GM12878 (cell line): Measurements from ENCODE around the gene GNG13. TPM values are rescaled to one million over a fixed set of nuclear protein-coding genes. Genes with fewer than 3 reads are reported as not detected.

ENCODE experiments used
- ATAC-seq: fragments of 200-7000 bp; cut with Tn5 transposase; 3 replicates; pipeline ENCODE4 v1.9.1; 2020; ENCODE audit warnings: mild to moderate bottlenecking, moderate library complexity
- BruUV-seq: library from RNA; stranded (reverse); fragments of 400-500 nt; replicated peaks from 2 replicates; lab custom pipeline; 2021; lab: Mats Ljungman, UMichigan
- CTCF ChIA-PET: fragments of 300-600 bp; sonication (Branson Sonifier 250); formaldehyde crosslinking; extraction: SDS; loops from one replicate; lab custom pipeline; 2021; ENCODE audit warnings: inconsistent platforms; lab: Yijun Ruan, JAX
- POLR2A ChIA-PET: fragments of 350-600 bp; formaldehyde crosslinking; extraction: SDS; loops from one replicate; lab custom pipeline; 2021; ENCODE audit warnings: inconsistent platforms; lab: Charles Lee
- RAD21 ChIA-PET: fragments of 300-600 bp; sonication (Branson Sonifier 250); formaldehyde crosslinking; loops from one replicate; lab custom pipeline; 2023; ENCODE audit warnings: antibody characterized with exemption; ENCODE audit not compliant: unreplicated experiment; lab: Charles Lee
- SMC1A ChIA-PET: fragments of 300-600 bp; sonication (Branson Sonifier 250); formaldehyde crosslinking; loops from one replicate; lab custom pipeline; 2023; ENCODE audit not compliant: unreplicated experiment, uncharacterized antibody; lab: Charles Lee
- DNase-seq: peaks from one replicate; pipeline ENCODE4 v3.0.0-alpha.2; 2011; ENCODE audit warnings: low read depth, low spot score
- FAIRE-seq: peaks from 3 replicates; lab custom pipeline; 2011; peaks lifted over from hg19 to GRCh38; lab: Jason Lieb, UNC
- H2AFZ ChIP-seq: 2 replicates; pipeline ENCODE4 v1.6.0; 2011; ENCODE audit warnings: low read depth, low read length, control low read depth; ENCODE audit not compliant: control insufficient read depth
- H3K27ac ChIP-seq: 2 replicates; pipeline ENCODE4 v1.5.1; 2011; ENCODE audit warnings: control low read depth; ENCODE audit not compliant: control insufficient read depth, insufficient read depth
- H3K27me3 ChIP-seq, 2 experiments: replicated peaks in 1 of 2; 2 replicates each; pipeline versions ENCODE4 v1.6.0 to v1.6.1; 2011; ENCODE audit warnings: low read length in 1 of 2; ENCODE audit not compliant: control insufficient read depth in 2 of 2, insufficient read depth in 2 of 2
- H3K36me3 ChIP-seq, 2 experiments: 2 replicates each; pipeline ENCODE4 v1.5.1; 2011; ENCODE audit warnings: low read length in 1 of 2; ENCODE audit not compliant: control insufficient read depth in 2 of 2, insufficient read depth in 2 of 2
- H3K4me1 ChIP-seq: 2 replicates; pipeline ENCODE4 v1.6.1; 2011; ENCODE audit warnings: mild to moderate bottlenecking, low read length, moderate library complexity, mixed read lengths; ENCODE audit not compliant: control insufficient read depth, insufficient read depth
- H3K4me2 ChIP-seq: 2 replicates; pipeline ENCODE4 v1.6.0; 2011; ENCODE audit warnings: control low read depth; ENCODE audit not compliant: control insufficient read depth, insufficient read depth
- H3K4me3 ChIP-seq: fragments of 200-600 bp; sonication (generic); 2 replicates; pipeline ENCODE4 v1.5.1; 2016
- H3K79me2 ChIP-seq: 2 replicates; pipeline ENCODE4 v1.6.0; 2011; ENCODE audit warnings: low read length; ENCODE audit not compliant: control insufficient read depth, insufficient read depth
- H3K9ac ChIP-seq: 2 replicates; pipeline ENCODE4 v1.8.0; 2011; ENCODE audit warnings: low read length, control low read depth, mixed read lengths; ENCODE audit not compliant: control insufficient read depth, insufficient read depth
- H3K9me3 ChIP-seq: replicated peaks from 3 replicates; pipeline ENCODE4 v1.5.1; 2011; ENCODE audit warnings: mild to moderate bottlenecking, low read length; ENCODE audit not compliant: control insufficient read depth, insufficient read depth
- H4K20me1 ChIP-seq: 2 replicates; pipeline ENCODE4 v1.6.0; 2011; ENCODE audit not compliant: control insufficient read depth, insufficient read depth
- ASH2L ChIP-seq: fragments of 300-600, 200-600 bp; sonication (generic); IDR thresholded peaks from 2 replicates; pipeline ENCODE4 v1.6.1; 2017; ENCODE audit warnings: low read depth, mild to moderate bottlenecking, borderline replicate concordance
- CBX3 ChIP-seq: fragments of 200-600 bp; sonication (generic); IDR thresholded peaks from 2 replicates; pipeline ENCODE4 v1.6.1; 2016; ENCODE audit warnings: low read depth, borderline replicate concordance
- CREB1 ChIP-seq: IDR thresholded peaks from 2 replicates; pipeline ENCODE4 v1.6.1; 2012; ENCODE audit warnings: low read depth, mild to moderate bottlenecking, inconsistent platforms
- FOXK2 ChIP-seq: fragments of 450-650 bp; IDR thresholded peaks from 2 replicates; pipeline ENCODE4 v1.6.1; 2017; ENCODE audit warnings: mild to moderate bottlenecking, moderate library complexity
- HDGF ChIP-seq: fragments of 450-650 bp; IDR thresholded peaks from 2 replicates; pipeline ENCODE4 v1.6.1; 2016; ENCODE audit warnings: antibody characterized with exemption
- MTA3 ChIP-seq: IDR thresholded peaks from 2 replicates; pipeline ENCODE4 v1.6.1; 2012; ENCODE audit warnings: low read length, inconsistent platforms, borderline replicate concordance
- NR2F1 ChIP-seq: fragments of 450-650 bp; conservative IDR thresholded peaks from 2 replicates; pipeline ENCODE4 v1.6.1; 2017; ENCODE audit warnings: mild to moderate bottlenecking
- PML ChIP-seq: IDR thresholded peaks from 2 replicates; pipeline ENCODE4 v1.6.1; 2012; ENCODE audit warnings: low read length, inconsistent platforms
- POLR2A ChIP-seq: IDR thresholded peaks from 2 replicates; pipeline ENCODE4 v1.6.1; 2011; ENCODE audit warnings: low read depth, mild to moderate bottlenecking, low read length
- RELA ChIP-seq: fragments of 450-650 bp; IDR thresholded peaks from 2 replicates; pipeline ENCODE4 v1.8.0; 2014; ENCODE audit warnings: borderline replicate concordance; ENCODE audit not compliant: partially characterized antibody
- SIX5 ChIP-seq: IDR thresholded peaks from 2 replicates; pipeline ENCODE4 v1.6.1; 2011; ENCODE audit warnings: mild to moderate bottlenecking, low read depth, low read length, moderate library complexity; ENCODE audit not compliant: severe bottlenecking
- STAT3 ChIP-seq: IDR thresholded peaks from 2 replicates; pipeline ENCODE4 v1.6.1; 2011; ENCODE audit warnings: low read depth, low read length, improper control_type of control experiment
- TCF3 ChIP-seq: IDR thresholded peaks from 2 replicates; pipeline ENCODE4 v1.6.1; 2012; ENCODE audit warnings: low read depth, mild to moderate bottlenecking, low read length, borderline replicate concordance; ENCODE audit not compliant: insufficient read depth
- ZNF24 ChIP-seq: fragments of 450-650 bp; IDR thresholded peaks from 2 replicates; pipeline ENCODE4 v1.6.1; 2017; ENCODE audit warnings: antibody characterized with exemption, mild to moderate bottlenecking
- WGBS: methylation state at CpG from one replicate; pipeline ENCODE4 v1.1.6; 2016; ENCODE audit warnings: low lambda C conversion rate; ENCODE audit not compliant: insufficient replicate concordance, insufficient coverage; ENCODE audit errors: missing lambda C conversion rate; 5-methylcytosine and 5-hydroxymethylcytosine counted together
- in situ Hi-C: fragments of 300-500 bp; cut with MboI; formaldehyde crosslinking; loops from 9 replicates; pipeline ENCODE4 v1.14.3; 2018; ENCODE audit warnings: mixed read lengths
- intact Hi-C: fragments of 100-400 bp; cut with micrococcal nuclease; formaldehyde crosslinking; loops from one replicate; pipeline ENCODE4 v1.14.2; 2022; ENCODE audit not compliant: unreplicated experiment
- polyA plus RNA-seq, 11 experiments: library from polyadenylated mRNA; depleted of rRNA in 4 of 11; unstranded in 6 of 11; stranded (reverse) in 5 of 11; fragments of >200 nt; fragmentation: Nextera tagmentation in 4 of 11; fragmentation: Illumina TruSeq in 1 of 11; extraction: Ambion mirVana in 4 of 11; extraction: Trizol in 1 of 11; gene quantifications; 1 replicate in 1 of 11; 2 replicates in 10 of 11; pipeline versions ENCODE4 v1.2.1 to v1.2.3, GENCODE V29; 2011 to 2016; ENCODE audit warnings: inconsistent platforms in 2 of 11, missing spikeins in 2 of 11, low read depth in 1 of 11
- total RNA-seq, 4 experiments: library from RNA; depleted of rRNA in 3 of 4; stranded (reverse); fragments of >200 nt in 3 of 4; fragmentation: Illumina TruSeq in 1 of 4; extraction: Trizol in 1 of 4; gene quantifications; 2 replicates each; pipeline versions ENCODE4 v1.2.1 to v1.2.3, GENCODE V29; 2013 to 2021
- TF ChIP-seq, protein P1 (sequence below): IDR thresholded peaks from 2 replicates; pipeline ENCODE4 v1.6.1; 2011; ENCODE audit warnings: borderline replicate concordance, low read depth, mild to moderate bottlenecking, moderate library complexity, low read length; ENCODE audit not compliant: insufficient read depth, poor library complexity, severe bottlenecking
- TF ChIP-seq, protein P2 (sequence below): fragments of 450-650 bp; IDR thresholded peaks from 2 replicates; pipeline ENCODE4 v1.6.1; 2016; ENCODE audit warnings: mild to moderate bottlenecking

Gene GNG13
- total and polyA plus RNA-seq, 10 of the 15 experiments (the other 5 are each of a cell fraction or from before 2014, with no cell fraction given) = not detected

DNA sequence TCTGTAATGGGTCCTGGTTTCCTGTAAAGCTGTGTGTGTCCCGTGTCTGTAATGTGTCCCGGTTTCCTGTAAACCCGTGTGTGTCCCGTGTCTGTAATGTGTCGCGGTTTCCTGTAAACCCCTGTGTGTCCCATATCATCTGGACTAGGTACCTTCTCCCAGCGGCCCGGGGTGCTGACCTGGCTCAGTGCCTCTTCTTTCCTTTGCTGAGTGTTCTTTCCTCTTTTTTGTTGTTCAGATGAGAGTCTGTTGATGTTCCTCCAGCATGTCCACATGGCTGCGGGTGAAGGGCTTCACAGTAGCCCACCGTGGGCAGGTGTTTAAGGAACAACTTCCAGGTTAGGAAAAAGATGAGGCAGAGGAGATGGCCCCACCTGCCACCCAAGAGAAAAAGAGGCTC is 46.6 kb upstream of the GNG13 start:
- Histone ChIP-seq H3K79me2 (no peaks in the 10 kb centered on the region), H3K27ac (no peak overlapping the region), H3K9me3 (peaks cover 6% of the 10 kb centered on the region; the same call in 1 of the 3 replicates), H3K4me3 (no peak overlapping the region), H3K9ac (no peak overlapping the region), H3K4me1 (no peaks in the 10 kb centered on the region), H3K4me2 (no peak overlapping the region), H3K36me3 (no peaks in the 10 kb centered on the region), H4K20me1 (no peaks in the 10 kb centered on the region), H3K27me3 (no peaks in the 10 kb centered on the region), H2AFZ (no peak overlapping the region)
- BruUV-seq = no TSS peak
- CTCF ChIA-PET = no interaction called here
- 84% methylated on average over 10 of the region's 10 CpGs for WGBS
- SMC1A ChIA-PET = no interaction called here
- intact Hi-C loops = no loop called here
- RAD21 ChIA-PET = no interaction called here
- in situ Hi-C loops = no loop called here
- DNase-seq (no peak), FAIRE-seq (no peak), ATAC-seq (no peak)
- TF ChIP-seq, protein P1, sequence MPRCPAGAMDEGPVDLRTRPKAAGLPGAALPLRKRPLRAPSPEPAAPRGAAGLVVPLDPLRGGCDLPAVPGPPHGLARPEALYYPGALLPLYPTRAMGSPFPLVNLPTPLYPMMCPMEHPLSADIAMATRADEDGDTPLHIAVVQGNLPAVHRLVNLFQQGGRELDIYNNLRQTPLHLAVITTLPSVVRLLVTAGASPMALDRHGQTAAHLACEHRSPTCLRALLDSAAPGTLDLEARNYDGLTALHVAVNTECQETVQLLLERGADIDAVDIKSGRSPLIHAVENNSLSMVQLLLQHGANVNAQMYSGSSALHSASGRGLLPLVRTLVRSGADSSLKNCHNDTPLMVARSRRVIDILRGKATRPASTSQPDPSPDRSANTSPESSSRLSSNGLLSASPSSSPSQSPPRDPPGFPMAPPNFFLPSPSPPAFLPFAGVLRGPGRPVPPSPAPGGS = no peak
- TF ChIP-seq, protein P2, sequence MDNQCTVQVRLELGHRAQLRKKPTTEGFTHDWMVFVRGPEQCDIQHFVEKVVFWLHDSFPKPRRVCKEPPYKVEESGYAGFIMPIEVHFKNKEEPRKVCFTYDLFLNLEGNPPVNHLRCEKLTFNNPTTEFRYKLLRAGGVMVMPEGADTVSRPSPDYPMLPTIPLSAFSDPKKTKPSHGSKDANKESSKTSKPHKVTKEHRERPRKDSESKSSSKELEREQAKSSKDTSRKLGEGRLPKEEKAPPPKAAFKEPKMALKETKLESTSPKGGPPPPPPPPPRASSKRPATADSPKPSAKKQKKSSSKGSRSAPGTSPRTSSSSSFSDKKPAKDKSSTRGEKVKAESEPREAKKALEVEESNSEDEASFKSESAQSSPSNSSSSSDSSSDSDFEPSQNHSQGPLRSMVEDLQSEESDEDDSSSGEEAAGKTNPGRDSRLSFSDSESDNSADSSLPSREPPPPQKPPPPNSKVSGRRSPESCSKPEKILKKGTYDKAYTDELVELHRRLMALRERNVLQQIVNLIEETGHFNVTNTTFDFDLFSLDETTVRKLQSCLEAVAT = no peak
- TF ChIP-seq MTA3 = no peak
- TF ChIP-seq NR2F1 = no peak
- no peak for TF ChIP-seq PML
- no peak for TF ChIP-seq RELA
- TF ChIP-seq ZNF24 = no peak
- no peak for TF ChIP-seq CREB1
- TF ChIP-seq SIX5 = no peak
- TF ChIP-seq POLR2A = no peak
- TF ChIP-seq HDGF = no peak
- TF ChIP-seq CBX3 = no peak
- TF ChIP-seq FOXK2 = no peak
- no peak for TF ChIP-seq STAT3
- TF ChIP-seq TCF3 = no peak
- no peak for TF ChIP-seq ASH2L
- POLR2A ChIA-PET = no interaction called here
